Measurements from ENCODE around the gene RASGRF2.

DNA sequence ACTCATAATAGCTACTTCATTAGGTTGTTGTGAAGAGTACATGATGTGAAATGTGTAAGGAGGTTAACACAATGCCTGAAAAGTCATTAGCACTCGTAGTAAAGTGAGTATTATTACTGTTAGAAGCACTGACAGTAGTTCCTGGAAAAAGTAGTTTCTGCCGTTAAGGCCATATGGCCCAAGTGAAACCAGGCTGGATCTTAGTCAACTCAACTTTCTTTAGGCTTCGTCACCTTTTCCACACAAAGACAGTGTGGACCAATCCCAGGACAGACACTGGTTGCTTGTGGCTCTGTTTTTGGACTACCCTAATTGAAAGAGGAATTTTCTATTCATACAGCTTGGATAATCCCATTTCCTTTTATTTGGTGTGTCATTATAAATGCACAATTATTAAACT lies 243.6 kb downstream of the RASGRF2 start:
- no peak for TF ChIP-seq CTCF (IDR thresholded peaks at IDR 0.05)
- TF ChIP-seq POLR2A (IDR thresholded peaks at IDR 0.05): no peak

All from uterus (tissue), 2 donors.